ENCODE measurements around the gene MED27.

DNA sequence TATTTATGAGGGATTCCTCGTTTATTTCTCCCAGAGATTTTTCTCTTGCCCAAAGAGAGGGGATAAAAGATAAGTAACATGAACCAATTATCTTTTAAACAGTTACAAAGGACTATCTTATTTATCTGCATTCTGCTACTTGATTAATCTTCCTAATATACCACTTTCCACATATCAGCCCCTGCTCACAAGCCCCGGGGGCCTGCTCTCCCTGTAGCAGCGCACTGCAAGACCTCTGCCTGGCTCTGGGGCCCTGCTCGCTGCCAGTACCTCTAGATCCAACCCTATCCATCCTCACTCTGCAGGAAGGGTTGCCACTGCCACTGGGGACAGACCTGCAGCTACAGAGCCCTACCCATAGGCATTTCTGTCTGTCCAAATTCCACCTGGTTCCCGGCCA, 75.3 kb downstream of the MED27 start:
- TF ChIP-seq, protein P1, sequence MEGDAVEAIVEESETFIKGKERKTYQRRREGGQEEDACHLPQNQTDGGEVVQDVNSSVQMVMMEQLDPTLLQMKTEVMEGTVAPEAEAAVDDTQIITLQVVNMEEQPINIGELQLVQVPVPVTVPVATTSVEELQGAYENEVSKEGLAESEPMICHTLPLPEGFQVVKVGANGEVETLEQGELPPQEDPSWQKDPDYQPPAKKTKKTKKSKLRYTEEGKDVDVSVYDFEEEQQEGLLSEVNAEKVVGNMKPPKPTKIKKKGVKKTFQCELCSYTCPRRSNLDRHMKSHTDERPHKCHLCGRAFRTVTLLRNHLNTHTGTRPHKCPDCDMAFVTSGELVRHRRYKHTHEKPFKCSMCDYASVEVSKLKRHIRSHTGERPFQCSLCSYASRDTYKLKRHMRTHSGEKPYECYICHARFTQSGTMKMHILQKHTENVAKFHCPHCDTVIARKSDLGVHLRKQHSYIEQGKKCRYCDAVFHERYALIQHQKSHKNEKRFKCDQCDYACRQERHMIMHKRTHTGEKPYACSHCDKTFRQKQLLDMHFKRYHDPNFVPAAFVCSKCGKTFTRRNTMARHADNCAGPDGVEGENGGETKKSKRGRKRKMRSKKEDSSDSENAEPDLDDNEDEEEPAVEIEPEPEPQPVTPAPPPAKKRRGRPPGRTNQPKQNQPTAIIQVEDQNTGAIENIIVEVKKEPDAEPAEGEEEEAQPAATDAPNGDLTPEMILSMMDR (IDR thresholded peaks at IDR 0.05) = no peak
- no peak for TF ChIP-seq POLR2A (IDR thresholded peaks at IDR 0.05)
